Mucosa of descending colon (tissue), 3 donors: ENCODE results near the gene PSG6. TPM values are rescaled to one million over a fixed set of nuclear protein-coding genes. Genes with fewer than 3 reads are reported as not detected.
A peak's percentile ranks its signal among the peaks of the same experiment; 100 is the strongest.
"Not testable (repeated sequence)": the region's sequence is repeated elsewhere in the genome, so short reads cannot be mapped to it uniquely, and the experiment has no call there.

Source experiments
- ATAC-seq: fragments of 200-7000 bp; cut with Tn5 transposase; one replicate; pipeline ENCODE4 v1.9.1; 2020; ENCODE audit warnings: mild to moderate bottlenecking, moderate library complexity
- DNase-seq, 3 donors: peaks; one replicate each; pipeline ENCODE4 v3.0.0-alpha.2; 2020
- H3K36me3 ChIP-seq: fragments of 200-600 bp; one replicate; pipeline ENCODE4 v1.8.0; 2021; ENCODE audit warnings: low read depth, mild to moderate bottlenecking
- H3K4me1 ChIP-seq: fragments of 200-600 bp; one replicate; pipeline ENCODE4 v1.8.0; 2021; ENCODE audit warnings: low read depth, mild to moderate bottlenecking
- H3K4me3 ChIP-seq: fragments of 200-600 bp; one replicate; pipeline ENCODE4 v1.8.0; 2021; ENCODE audit warnings: mild to moderate bottlenecking
- H3K9me3 ChIP-seq: fragments of 200-600 bp; one replicate; pipeline ENCODE4 v1.8.0; 2021; ENCODE audit warnings: mild to moderate bottlenecking
- intact Hi-C, 2 donors: fragments of 100-400 bp; cut with DNase I in 1 of 2; cut with micrococcal nuclease in 1 of 2; formaldehyde crosslinking; loops; one replicate each; pipeline versions ENCODE4 v1.11.0 to v1.11.1; 2022; cut with DNase I, micrococcal nuclease
- total RNA-seq, 3 donors: library from RNA; stranded (reverse); fragmentation: NEBNext Ultra II Directional in 2 of 3; extraction: Animal tissue kit (Norgen Biotek cat#: 25700) in 2 of 3; gene quantifications; one replicate each; pipeline versions ENCODE4 v1.2.1 to v1.2.4, GENCODE V29; 2021 to 2023
- TF ChIP-seq, protein P1 (sequence below): fragments of 200-600 bp; IDR thresholded peaks from one replicate; pipeline ENCODE4 v1.8.0; 2022; ENCODE audit warnings: antibody characterized with exemption, mild to moderate bottlenecking
- donor health status: DM: no; HTN: no; CAD: no; lungs with moderate emphysema.
- donor health status: DM: no; HTN: no; CAD: no.
- donor health status: DM: no; HTN: yes; CAD: no.

The PSG6 gene
- total RNA-seq, 3 donors from 2014 or later: not detected

DNA sequence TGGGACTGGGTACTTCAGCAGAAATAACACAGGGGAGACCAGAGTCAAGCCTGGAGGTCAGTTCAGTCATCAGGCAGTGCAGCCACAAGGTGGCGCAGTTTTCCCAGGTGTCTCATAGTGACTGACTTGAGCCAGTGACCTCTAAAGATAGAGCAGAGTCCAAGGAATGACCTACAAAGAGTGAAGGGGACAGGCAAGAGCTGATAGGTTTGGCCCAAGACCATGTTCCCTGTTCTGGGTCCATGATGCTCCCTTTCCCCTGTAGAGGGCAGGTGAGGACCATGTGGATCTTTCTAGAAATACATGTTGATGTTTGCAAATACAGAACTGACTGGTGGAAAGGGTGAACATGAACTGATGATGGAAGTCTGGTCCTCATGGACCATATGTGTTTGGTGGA, 12.5 kb upstream of the PSG6 start:
- intact Hi-C loops, ATAC-seq: not testable (repeated sequence)

DNA sequence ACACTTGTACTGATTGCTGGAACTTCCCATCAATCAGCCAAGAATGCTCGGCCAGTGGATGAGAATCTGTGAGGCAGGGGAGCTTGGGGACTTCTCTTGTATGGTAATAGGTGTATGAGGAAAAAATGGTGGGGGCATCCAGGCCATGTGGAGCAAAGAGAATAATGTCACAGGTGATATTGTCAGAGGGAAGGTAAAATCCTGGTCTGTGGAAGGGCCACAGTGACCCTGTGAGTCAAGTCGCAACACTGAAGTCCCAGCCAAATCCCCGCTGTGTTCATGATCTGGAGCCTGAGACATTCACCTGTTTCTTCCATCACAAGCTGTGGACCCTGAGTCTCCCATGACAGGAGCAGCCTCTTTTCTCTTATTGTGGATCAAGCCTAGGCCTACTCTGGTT, 11.2 kb upstream of the PSG6 start:
- H3K36me3 ChIP-seq: no peaks in the 10 kb centered on the region
- TF ChIP-seq, protein P1, sequence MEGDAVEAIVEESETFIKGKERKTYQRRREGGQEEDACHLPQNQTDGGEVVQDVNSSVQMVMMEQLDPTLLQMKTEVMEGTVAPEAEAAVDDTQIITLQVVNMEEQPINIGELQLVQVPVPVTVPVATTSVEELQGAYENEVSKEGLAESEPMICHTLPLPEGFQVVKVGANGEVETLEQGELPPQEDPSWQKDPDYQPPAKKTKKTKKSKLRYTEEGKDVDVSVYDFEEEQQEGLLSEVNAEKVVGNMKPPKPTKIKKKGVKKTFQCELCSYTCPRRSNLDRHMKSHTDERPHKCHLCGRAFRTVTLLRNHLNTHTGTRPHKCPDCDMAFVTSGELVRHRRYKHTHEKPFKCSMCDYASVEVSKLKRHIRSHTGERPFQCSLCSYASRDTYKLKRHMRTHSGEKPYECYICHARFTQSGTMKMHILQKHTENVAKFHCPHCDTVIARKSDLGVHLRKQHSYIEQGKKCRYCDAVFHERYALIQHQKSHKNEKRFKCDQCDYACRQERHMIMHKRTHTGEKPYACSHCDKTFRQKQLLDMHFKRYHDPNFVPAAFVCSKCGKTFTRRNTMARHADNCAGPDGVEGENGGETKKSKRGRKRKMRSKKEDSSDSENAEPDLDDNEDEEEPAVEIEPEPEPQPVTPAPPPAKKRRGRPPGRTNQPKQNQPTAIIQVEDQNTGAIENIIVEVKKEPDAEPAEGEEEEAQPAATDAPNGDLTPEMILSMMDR: no peak
- intact Hi-C loops: no loop called here
- DNase-seq (no peak), ATAC-seq (no peak)
- H3K4me1 ChIP-seq: no peaks in the 10 kb centered on the region
- H3K4me3 ChIP-seq: no peak overlapping the region
- no peaks in the 10 kb centered on the region for H3K9me3 ChIP-seq

More for the DNA sequence above, 12.5 kb upstream of the PSG6 start:
- not testable (repeated sequence) for H3K4me3 ChIP-seq, H3K4me1 ChIP-seq, H3K9me3 ChIP-seq, H3K36me3 ChIP-seq
- peak in 2 of 3 donors; percentile 19 to 42 for DNase-seq

DNA sequence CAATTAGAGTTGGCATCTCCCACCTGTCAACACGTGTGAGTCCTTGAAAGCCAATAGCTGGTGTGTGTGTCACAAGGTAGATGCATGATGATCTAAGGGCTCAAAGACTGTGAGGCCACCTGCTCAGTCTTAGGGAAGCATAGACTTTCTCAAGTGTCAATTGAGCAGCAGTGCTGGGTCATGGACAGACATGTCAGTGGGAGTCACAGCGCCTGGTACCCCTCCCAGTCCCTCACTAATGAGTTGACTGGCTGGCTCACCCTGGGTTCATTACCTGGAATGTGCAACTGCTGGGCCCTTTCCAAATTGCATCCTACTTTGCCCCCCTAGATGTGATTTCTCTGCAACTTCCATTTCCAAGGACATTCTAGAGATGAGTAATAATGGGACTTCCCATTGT, 9.1 kb upstream of the PSG6 start:
- Histone ChIP-seq H3K36me3 (no peaks in the 10 kb centered on the region), H3K4me3 (no peak overlapping the region), H3K9me3 (no peaks in the 10 kb centered on the region), H3K4me1 (no peaks in the 10 kb centered on the region)
- intact Hi-C loops: no loop called here
- TF ChIP-seq, protein P1: no peak
- ATAC-seq (no peak), DNase-seq (no peak)

DNA sequence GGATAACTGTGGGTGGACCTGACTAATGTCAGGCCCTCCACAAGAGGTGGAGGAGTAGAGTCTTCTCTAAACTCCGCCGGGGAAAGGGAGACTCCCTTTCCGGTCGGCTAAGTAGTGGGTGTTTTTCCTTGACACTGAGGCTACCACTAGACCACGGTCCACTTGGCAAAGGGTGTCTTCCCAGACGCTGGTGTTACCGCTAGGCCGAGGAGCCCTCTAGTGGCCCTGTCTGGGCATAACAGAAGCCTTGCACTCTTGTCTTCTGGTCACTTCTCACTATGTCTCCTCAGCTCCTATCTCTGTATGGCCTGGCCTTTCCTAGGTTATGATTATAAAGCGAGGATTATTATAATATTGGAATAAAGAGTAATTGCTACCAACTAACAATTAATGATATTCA, 5.4 kb upstream of the PSG6 start:
- H3K4me1 ChIP-seq, H3K9me3 ChIP-seq, intact Hi-C loops, H3K36me3 ChIP-seq, H3K4me3 ChIP-seq, ATAC-seq: not testable (repeated sequence)
- DNase-seq: peak in 1 of 3 donors; percentile 29
- TF ChIP-seq, protein P1: peak; percentile 31

DNA sequence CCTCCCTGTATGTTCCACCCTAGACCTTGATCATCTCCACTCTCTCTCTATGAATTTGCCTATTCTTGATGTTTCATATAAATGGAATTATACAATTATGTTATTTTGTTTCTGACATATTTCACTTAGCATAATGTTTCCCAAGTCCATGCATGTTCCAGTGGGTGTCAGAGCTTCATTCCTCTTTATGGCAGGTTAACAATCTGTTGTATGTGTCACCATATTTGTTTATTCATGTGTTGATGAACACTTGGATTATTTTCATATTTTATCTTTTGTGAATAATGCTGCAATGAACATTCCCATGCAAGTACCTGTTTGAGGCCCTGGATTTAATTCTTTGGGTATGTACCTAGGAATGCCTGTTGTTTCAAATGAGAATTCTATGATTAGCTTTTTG, 3.3 kb upstream of the PSG6 start:
- intact Hi-C loops, ATAC-seq, DNase-seq, H3K4me1 ChIP-seq, H3K4me3 ChIP-seq, H3K36me3 ChIP-seq, H3K9me3 ChIP-seq: not testable (repeated sequence)

DNA sequence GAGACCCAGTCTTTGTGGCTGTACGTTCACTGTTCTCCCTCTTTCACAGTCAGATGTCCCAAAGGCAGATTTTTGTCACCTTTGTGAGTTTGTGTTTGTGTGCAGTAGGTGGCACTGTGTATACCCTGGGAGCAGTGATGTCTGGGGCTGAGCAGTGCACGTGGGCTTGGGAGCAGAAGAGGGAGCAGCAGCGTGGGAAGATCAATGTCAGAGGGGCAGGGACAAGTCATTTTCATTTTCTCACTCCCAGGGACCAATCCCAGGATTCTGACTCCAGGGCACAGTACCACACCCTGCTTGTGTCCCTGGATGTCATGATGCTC, 2.0 kb upstream of the PSG6 start:
- H3K4me3 ChIP-seq: no peak overlapping the region
- no peaks in the 10 kb centered on the region for H3K9me3 ChIP-seq
- H3K36me3 ChIP-seq: no peaks in the 10 kb centered on the region
- ATAC-seq (no peak), DNase-seq (no peak)
- H3K4me1 ChIP-seq: no peaks in the 10 kb centered on the region
- intact Hi-C loops: no loop called here
- TF ChIP-seq, protein P1: no peak

DNA sequence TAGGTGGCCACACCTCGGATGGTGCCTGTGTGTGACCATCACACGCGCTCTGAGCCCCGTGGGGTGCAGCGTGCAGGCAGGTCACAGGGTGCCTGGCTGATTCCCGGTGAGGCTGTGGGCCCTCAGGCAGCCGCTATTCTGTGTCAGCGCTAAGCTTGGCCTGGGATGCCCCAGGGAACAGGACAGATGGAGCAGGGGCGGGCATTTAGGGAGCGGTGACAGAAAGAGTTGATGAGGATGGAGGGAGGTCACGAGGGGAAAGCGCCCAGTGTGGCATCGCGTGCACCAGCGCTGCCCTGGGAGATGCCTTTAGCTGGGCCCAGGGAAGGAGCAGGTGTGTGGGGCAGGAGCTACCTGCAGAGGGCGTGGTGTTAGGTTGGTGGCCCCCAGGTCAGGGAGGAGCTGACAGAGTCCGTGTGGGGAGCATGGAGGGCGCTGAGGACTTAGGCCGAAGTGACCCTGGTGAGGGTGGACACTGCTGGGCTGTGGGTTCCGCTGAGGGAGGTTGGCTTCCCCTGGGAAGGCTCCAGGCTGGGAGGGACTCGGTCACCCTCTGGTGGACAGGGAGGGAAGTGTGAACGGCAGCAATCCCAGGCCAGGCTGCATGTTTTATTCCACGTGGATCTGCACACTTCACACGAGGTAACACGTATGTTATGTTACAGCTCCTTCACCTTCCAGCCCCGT, 1.5 kb upstream of the PSG6 start:
- H3K9me3 ChIP-seq, DNase-seq, H3K4me1 ChIP-seq, H3K36me3 ChIP-seq, ATAC-seq, intact Hi-C loops, H3K4me3 ChIP-seq: not testable (repeated sequence)

DNA sequence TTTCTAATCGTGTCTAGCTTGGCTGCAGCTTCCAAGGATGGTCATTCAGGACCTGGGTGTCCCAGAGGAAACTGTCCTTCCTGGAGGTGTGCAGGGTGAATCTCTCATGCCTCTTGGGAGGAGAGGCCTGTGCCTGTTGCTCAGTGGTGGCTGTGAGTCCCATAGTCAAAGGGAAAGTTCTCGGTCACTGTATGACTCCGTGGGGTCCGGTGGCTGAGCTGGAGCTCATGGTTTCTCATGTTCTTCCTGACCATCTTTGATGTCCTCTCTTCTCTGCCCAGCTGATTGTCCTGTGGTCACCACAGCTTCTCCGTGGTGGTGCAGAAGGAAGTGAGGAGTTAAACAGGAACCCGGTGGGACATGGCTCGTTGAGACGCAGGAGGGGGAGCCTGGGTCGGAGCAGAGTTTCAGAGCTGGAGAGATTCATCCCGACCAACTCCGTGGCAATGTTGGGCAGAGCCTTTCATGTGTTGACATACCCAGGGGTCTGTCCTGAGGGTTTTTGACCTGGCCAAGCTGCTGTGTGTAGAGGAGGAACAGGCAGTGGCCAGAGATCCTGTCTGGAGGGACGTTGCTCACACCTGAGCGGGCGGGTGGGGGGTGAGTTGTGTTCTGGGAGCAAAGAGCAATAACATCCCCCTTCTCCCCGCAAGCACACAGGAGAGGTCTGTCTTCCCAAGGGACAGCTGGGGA, 829 bp upstream of the PSG6 start:
- H3K4me3 ChIP-seq, H3K36me3 ChIP-seq, ATAC-seq, H3K4me1 ChIP-seq, intact Hi-C loops, DNase-seq, H3K9me3 ChIP-seq: not testable (repeated sequence)

DNA sequence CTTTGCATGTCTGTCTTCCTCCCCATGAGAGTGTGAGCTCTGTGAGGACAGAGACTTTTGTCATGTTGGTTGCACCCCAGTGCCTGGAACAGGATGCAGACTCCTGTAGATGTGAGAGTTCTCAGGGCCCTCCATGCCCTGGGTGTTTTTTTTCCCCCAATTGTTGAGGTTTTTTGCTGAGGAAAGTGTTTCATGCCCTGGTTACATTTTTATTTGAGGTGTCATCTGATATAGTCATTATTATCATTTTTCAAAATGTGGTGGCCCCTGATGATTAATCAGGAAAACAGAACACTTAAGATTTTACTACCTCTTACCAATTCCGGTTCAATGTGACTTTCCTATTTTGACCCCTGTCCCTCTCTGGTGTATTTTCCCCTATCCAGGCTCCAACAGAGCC, 763 bp downstream of the PSG6 start:
- DNase-seq, H3K36me3 ChIP-seq, H3K4me3 ChIP-seq, H3K4me1 ChIP-seq, H3K9me3 ChIP-seq, ATAC-seq, intact Hi-C loops: not testable (repeated sequence)

DNA sequence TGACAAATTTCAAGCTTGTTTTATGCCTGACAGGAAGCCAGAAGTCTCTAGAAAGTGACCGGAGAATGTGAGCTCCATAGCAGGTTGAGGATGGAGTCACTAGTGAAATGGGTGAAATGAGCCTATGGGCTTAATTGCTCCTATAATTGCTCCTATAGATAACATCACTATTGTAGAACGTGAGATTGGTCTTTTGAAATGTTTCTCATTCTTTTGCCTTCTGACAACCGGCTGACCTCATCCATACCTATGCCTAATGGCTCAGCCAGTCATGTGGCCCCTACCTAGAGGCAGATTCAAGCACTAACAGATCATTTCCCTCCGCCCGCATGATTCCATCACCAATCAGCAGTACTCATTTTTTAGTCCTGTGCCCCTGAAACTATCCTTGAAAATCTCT, 4.2 kb downstream of the PSG6 start:
- H3K4me3 ChIP-seq, intact Hi-C loops, H3K4me1 ChIP-seq, DNase-seq, H3K9me3 ChIP-seq, H3K36me3 ChIP-seq, ATAC-seq: not testable (repeated sequence)
